Adrenal gland (tissue), 12 donors: ENCODE data around the gene ASB10. TPM values are rescaled to one million over a fixed set of nuclear protein-coding genes. Genes with fewer than 3 reads are reported as not detected.

ENCODE experiments used
- DNase-seq, 7 donors: peaks; one replicate each; pipeline ENCODE4 v3.0.0-alpha.2; 2019 to 2020
- H3K27ac ChIP-seq, 5 donors: fragments of 200-600 bp; sonication (generic) in 4 of 5; 1 replicate in 3 of 5; 2 replicates in 2 of 5; pipeline versions ENCODE4 v1.5.1 to v1.8.0; 2016 to 2020; ENCODE audit warnings: mild to moderate bottlenecking in 1 of 5
- H3K27me3 ChIP-seq: fragments of 200-600 bp; 2 replicates; pipeline ENCODE4 v1.8.0; 2021
- H3K36me3 ChIP-seq, 2 donors: fragments of 200-600 bp; replicated peaks in 1 of 2; 1 replicate in 1 of 2; 2 replicates in 1 of 2; pipeline versions ENCODE4 v1.5.1 to v1.8.0; 2018 to 2022
- H3K4me1 ChIP-seq, 2 donors: fragments of 200-600 bp; replicated peaks in 1 of 2; 1 replicate in 1 of 2; 2 replicates in 1 of 2; pipeline versions ENCODE4 v1.5.1 to v1.8.0; 2018 to 2021
- H3K4me3 ChIP-seq, 4 donors: fragments of 200-600 bp; sonication (generic) in 3 of 4; one replicate each; pipeline ENCODE4 v1.5.1; 2016 to 2018
- H3K9me3 ChIP-seq, 3 donors: fragments of 200-600 bp; sonication (generic) in 1 of 3; replicated peaks in 1 of 3; 1 replicate in 2 of 3; 2 replicates in 1 of 3; pipeline versions ENCODE4 v1.5.1 to v1.8.0; 2016 to 2021
- POLR2A ChIP-seq, 2 donors: fragments of 450-650 bp; IDR thresholded peaks; one replicate each; pipeline ENCODE4 v1.6.1; 2017; ENCODE audit warnings: antibody characterized with exemption in 2 of 2, mild to moderate bottlenecking in 2 of 2, moderate library complexity in 1 of 2
- WGBS, 4 donors: extraction: QIAGEN DNeasy Blood & Tissue Kit in 2 of 4; methylation state at CpG; one replicate each; pipeline versions ENCODE4 v1.1.5 to v1.1.7; 2013 to 2017; 5-methylcytosine and 5-hydroxymethylcytosine counted together
- intact Hi-C, 2 donors: fragments of 100-400 bp; cut with DNase I; formaldehyde crosslinking; loops; one replicate each; pipeline versions ENCODE4 v1.14.1 to v1.15.0; 2022 to 2023
- polyA plus RNA-seq, 3 donors: library from polyadenylated mRNA; stranded (reverse); fragments of 200-250 nt in 2 of 3; fragments of 350-450 nt in 1 of 3; fragmentation: Illumina TruSeq in 1 of 3; extraction: RNeasy Lipid Tissue Mini Kit (QIAGEN cat#74804) in 1 of 3; gene quantifications; one replicate each; pipeline ENCODE4 v1.2.3, GENCODE V29; 2013 to 2014
- total RNA-seq, 9 donors: library from RNA; depleted of rRNA in 4 of 9; stranded (reverse); fragments of >200 nt in 4 of 9; fragments of 120-200 nt in 1 of 9; fragmentation: NEBNext Ultra II Directional in 1 of 9; extraction: Animal tissue kit (Norgen Biotek cat#: 25700) in 1 of 9; gene quantifications; one replicate each; pipeline versions ENCODE4 v1.1.0 to v1.2.4, GENCODE V29; 2013 to 2023
- TF ChIP-seq, protein P1 (sequence below), 6 experiments: fragments of 450-650 bp in 4 of 6; fragments of 200-600 bp in 2 of 6; sonication (generic) in 1 of 6; IDR thresholded peaks; 1 replicate in 5 of 6; 2 replicates in 1 of 6; pipeline versions ENCODE4 v1.5.1 to v1.8.0; 2016 to 2021; ENCODE audit warnings: antibody characterized with exemption in 6 of 6, mild to moderate bottlenecking in 2 of 6, moderate library complexity in 1 of 6
- donor health status: healthy with polysubstance abuse.
- donor health status: Bipolar disorder and iron deficiency.
- donor health status: DM: yes; HTN: yes; CAD: no.
- donor health status: DM: no; HTN: no; CAD: no.
- donor health status: DM: no; HTN: no; CAD: no.
- donor health status: DM: yes; HTN: yes; CAD: no.

The ASB10 gene
- total and polyA plus RNA-seq, 12 donors: not detected

DNA sequence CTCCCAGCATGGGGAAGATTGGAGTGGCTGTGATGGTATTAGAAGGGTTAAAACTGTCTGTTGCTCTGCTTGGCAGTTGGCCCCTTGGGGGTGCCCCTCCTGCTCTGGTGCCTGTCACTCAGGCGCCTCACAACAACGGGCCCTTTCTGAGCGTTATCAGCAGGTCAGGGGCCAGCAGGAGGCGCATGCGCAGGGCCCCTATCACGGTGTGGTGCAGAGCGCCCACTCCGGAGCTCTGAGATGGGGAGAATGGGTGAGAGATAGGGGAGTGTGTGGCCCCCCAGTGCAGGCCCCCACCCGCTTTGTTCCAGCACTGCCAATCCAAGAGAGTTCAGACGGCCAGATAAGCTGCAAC, 44.4 kb downstream of the ASB10 start:
- H3K27me3 ChIP-seq: no peaks in the 10 kb centered on the region
- WGBS, 4 donors: 68 to 83% (median 80%) methylated on average over 1 to 10 of the region's 10 CpGs
- peak in 2 of 7 donors; percentile 2 to 36 for DNase-seq
- no peak overlapping the region for H3K27ac ChIP-seq
- H3K4me3 ChIP-seq: no peak overlapping the region
- no peak for TF ChIP-seq POLR2A (IDR thresholded peaks at IDR 0.05)
- TF ChIP-seq, protein P1, sequence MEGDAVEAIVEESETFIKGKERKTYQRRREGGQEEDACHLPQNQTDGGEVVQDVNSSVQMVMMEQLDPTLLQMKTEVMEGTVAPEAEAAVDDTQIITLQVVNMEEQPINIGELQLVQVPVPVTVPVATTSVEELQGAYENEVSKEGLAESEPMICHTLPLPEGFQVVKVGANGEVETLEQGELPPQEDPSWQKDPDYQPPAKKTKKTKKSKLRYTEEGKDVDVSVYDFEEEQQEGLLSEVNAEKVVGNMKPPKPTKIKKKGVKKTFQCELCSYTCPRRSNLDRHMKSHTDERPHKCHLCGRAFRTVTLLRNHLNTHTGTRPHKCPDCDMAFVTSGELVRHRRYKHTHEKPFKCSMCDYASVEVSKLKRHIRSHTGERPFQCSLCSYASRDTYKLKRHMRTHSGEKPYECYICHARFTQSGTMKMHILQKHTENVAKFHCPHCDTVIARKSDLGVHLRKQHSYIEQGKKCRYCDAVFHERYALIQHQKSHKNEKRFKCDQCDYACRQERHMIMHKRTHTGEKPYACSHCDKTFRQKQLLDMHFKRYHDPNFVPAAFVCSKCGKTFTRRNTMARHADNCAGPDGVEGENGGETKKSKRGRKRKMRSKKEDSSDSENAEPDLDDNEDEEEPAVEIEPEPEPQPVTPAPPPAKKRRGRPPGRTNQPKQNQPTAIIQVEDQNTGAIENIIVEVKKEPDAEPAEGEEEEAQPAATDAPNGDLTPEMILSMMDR (IDR thresholded peaks at IDR 0.05): no peak
- H3K9me3 ChIP-seq: no peaks in the 10 kb centered on the region
- H3K4me1 ChIP-seq: no peaks in the 10 kb centered on the region
- intact Hi-C loops: no loop called here
- H3K36me3 ChIP-seq: peaks cover 0 to 31% of the 10 kb centered on the region in 2 donors

GRCh38 chr7:151141855-151142685, 45.0 kb downstream of the ASB10 start:
- peak in 2 of 7 donors; percentile 9 to 46 for DNase-seq
- intact Hi-C loops: no loop called here

GRCh38 chr7:151141311-151141854, 45.7 kb downstream of the ASB10 start:
- Histone ChIP-seq H3K36me3 (peaks cover 0 to 32% of the 10 kb centered on the region in 2 donors), H3K4me1 (no peaks in the 10 kb centered on the region), H3K9me3 (no peaks in the 10 kb centered on the region), H3K27me3 (no peaks in the 10 kb centered on the region), H3K27ac (no peak overlapping the region), H3K4me3 (no peak overlapping the region)
- TF ChIP-seq, protein P1 (IDR thresholded peaks at IDR 0.05): no peak
- TF ChIP-seq POLR2A (IDR thresholded peaks at IDR 0.05): no peak
- peak in 2 of 7 donors; percentile 8 to 43 for DNase-seq
- intact Hi-C loops: no loop called here
- WGBS, 4 donors: 87 to 94% (median 91%) methylated on average over 8 to 9 of the region's 9 CpGs

More at GRCh38 chr7:151141855-151142685, 45.0 kb downstream of the ASB10 start:
- 90 to 94% (median 91%) methylated on average over 19 to 31 of the region's 31 CpGs for WGBS, 4 donors
- Histone ChIP-seq H3K4me3 (no peak overlapping the region), H3K36me3 (peaks cover 0 to 31% of the 10 kb centered on the region in 2 donors), H3K27me3 (no peaks in the 10 kb centered on the region), H3K27ac (no peak overlapping the region), H3K4me1 (no peaks in the 10 kb centered on the region), H3K9me3 (no peaks in the 10 kb centered on the region)
- TF ChIP-seq POLR2A (IDR thresholded peaks at IDR 0.05): no peak
- TF ChIP-seq, protein P1 (IDR thresholded peaks at IDR 0.05): no peak

DNA sequence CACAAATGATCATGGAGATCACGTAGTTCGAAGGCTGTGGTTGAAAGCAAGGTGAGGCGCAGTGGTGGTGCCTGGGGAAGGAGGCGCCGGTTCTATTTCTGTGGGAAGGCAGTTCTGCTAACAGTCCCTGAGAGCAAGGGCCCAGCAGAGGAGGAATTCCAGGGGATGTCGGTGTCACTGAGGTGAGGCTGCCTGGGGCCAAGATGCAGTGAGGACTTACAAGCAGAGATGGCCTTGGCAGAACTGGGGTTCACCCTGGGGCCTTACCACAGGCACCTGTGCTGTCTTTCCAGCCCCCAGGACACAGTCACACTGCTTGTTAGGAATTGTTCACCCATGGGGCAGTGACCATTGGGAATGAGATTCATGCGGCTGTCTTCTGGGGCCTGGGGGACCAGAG, 46.2 kb downstream of the ASB10 start:
- Histone ChIP-seq H3K4me1 (no peaks in the 10 kb centered on the region), H3K27ac (no peak overlapping the region), H3K9me3 (no peaks in the 10 kb centered on the region), H3K27me3 (no peaks in the 10 kb centered on the region), H3K4me3 (no peak overlapping the region), H3K36me3 (peaks cover 0 to 38% of the 10 kb centered on the region in 2 donors)
- 93 to 97% (median 95%) methylated on average over 7 of the region's 7 CpGs for WGBS, 4 donors
- intact Hi-C loops: no loop called here
- peak in 3 of 7 donors; percentile 10 to 47 (median 11) for DNase-seq
- TF ChIP-seq, protein P1 (IDR thresholded peaks at IDR 0.05): no peak
- no peak for TF ChIP-seq POLR2A (IDR thresholded peaks at IDR 0.05)
